SIG-M5 treated with dmso at 0.1 percent for 504 hours (cell line): ENCODE measurements around the gene MSMP.

ENCODE experiments used
- DNase-seq: peaks from one replicate; lab custom pipeline; 2025; ENCODE audit not compliant: unreplicated experiment; lab: John Stamatoyannopoulos, UW

Gene MSMP

DNA sequence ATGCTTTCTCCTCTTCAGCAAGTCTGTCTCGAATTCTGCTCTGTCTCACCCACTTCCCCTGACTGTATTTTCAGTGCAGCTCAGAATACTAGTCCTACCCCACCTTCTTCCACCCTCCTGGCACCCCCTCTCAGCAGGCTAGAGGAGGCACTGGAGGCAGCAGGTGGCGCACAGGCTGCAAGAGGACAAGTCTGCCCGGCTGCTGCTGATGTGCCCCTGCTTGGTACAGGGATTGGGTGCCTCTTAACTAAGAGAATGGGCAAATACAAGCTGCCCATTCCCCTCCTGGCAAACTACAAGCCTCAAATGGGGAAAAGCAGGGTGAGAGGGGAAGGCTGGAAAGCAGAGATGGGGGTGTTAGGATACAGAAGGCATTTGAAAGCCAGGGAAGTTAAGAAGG, 27.1 kb downstream of the MSMP start:
- DNase-seq = peak; percentile 20

DNA sequence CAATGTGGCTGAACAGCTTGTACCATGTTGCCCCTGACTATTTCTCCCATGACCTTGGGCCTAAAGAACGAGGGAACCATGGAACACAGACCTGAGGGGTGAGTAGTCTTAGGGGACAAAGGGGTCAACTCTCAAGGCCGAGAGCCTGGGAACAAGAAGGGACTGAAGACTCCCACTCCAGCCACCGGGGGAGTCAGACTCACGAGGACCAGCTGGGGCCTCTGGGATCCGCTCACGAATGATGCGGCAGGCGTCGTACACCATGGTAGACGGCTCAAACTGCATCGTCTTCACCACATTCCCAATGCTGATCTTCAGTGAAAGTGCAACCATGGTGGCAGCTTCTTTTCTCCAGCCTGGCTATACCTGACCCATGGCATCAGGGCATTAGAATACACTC, 28.7 kb downstream of the MSMP start:
- DNase-seq = no peak

DNA sequence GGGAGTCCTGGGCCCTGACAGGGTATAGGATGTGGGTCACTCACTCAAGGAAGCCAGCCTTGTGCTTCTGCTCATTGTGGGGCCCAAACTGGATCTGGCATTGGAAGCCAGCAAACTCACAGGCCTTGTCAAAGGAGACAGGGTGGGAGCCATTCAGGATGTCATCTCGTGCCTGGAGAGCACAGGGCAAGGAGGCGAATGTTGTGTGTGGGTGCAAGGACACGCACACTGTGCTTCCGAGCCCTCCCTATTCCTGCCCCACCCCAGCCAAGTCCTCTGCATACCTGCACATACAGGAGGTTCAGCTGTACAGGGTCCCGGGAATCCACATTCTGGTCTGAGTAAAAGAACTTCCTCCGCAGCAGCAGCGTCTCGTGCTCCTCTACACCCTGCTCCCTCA, 30.2 kb downstream of the MSMP start:
- DNase-seq = no peak

DNA sequence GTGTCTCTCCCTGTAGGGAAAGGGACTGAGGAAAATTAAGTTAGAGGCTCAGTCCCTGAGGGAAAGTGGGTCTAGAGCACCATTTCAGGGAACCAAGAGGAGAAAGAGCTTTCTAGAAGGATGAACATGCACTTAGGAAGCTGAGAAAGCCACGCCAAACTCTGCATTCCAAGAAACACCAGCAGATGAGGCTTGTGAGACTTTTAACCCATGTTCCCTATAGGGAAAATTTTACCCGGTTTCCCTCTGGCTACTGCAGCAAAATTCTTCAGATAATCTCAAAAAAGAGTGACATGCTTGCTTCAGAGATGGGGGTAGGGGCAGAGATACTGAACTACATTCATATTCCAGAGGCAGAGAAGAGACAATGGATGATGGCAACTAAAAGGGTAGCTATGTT, 30.6 kb downstream of the MSMP start:
- DNase-seq = no peak

DNA sequence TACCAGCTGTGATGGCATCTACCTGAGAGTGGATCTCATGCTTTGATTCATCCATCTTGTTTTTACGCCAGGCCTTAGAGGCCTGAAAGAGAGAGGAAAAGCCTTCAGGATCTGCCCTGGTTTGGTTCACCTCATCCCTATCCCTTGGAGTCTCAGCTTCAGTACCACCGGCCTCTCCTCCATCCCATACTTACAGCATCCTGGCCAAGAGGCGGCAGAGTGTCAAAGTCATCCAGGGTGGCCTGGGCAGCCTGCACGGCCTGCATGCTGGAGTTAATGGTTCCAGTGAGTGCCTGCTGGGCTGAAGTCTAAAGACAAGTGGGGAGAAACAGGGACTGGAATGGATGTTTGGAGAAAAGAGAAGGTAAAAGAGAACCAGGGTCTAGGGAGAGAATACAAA, 34.5 kb downstream of the MSMP start:
- no peak for DNase-seq

DNA sequence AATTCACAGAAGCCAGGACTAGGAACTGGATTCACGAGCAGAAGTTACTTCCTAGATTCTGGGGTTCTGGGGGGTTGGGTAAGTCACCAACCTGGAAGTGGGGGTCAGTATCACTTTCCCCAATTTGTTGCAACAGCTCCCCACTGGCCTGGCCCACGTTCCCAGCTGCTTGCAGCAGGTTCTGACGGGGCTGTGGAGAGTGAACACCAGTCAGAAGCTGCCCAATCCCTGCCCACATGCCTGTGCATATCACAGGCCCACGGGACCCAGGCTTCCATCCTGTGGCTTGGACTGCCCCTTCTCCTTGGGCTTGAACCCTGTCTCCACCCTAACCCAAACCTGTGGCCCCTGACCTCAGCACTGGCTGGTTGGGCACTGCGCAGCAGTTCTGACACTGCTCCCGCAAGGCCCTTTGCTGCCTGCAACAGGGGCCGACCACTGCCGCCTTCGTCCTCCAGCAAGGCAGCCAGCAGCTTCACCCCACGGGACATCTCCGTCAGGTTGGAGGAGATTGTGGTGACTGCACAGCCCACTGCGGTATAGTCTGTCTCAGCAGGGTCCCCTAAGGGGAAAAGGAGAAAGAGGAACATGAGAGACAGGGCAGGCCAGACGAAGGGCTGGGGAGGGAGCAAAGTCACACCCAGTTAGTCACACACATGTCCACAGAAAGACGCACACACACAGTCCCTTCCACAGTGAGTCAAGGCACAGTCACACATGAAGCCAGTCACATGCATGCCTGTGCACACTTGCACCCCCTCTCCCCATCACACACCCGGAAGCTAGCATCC, 35.2 kb downstream of the MSMP start:
- DNase-seq = peak; percentile 27

DNA sequence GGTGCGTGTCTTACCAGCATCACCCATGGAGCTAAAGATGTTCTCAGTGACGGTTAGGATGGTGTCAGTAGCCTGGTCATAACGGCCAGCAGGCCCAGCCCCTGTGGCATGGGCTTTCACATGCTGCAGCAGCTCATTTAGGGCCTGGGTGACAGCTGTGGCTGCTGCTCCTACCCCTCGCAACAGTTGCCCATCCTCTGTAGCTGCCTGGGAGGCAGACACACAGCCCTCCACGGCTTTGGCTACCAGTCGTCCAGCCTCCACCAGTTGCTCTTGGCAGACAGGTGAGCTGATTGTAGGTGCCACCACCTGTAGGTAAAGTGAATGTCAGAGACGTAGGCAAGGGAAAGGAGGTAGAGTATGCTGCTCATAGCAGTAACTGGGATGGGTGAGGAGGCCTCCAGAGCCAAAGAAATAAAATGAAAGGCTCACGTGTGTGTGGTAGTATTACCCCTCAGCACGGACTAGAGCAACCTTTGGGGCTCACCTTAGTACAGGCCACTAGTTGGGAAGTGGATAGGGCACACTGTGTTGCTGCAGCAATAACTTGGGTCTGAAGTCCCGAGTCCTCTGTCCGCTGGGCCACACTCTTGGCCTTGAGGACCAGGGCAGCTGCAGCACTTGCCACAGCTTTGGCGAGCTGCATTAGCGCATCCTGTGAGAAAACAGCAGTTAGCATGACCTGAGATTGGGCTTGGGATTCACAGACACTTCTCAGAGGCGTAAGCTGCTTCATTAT, 36.8 kb downstream of the MSMP start:
- no peak for DNase-seq

DNA sequence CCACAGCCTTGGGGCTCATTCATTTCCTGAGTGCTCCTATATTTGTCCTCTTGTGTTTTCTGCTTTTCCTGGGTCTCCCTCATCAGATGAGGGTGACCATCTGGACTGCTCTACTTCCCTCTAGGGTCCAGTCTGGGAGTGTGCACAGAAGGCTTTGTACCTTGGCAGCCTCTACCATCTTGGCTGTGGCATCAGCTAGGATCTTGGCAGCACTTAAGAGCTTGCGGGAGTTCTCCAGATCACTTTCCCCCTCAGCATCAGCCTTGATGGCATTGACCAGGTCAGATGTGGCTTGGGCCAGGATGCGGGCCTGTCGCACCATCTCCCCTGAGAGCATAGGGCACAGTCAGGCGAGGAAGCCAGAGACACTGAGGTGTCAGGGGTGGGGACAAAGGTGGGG, 37.8 kb downstream of the MSMP start:
- no peak for DNase-seq

DNA sequence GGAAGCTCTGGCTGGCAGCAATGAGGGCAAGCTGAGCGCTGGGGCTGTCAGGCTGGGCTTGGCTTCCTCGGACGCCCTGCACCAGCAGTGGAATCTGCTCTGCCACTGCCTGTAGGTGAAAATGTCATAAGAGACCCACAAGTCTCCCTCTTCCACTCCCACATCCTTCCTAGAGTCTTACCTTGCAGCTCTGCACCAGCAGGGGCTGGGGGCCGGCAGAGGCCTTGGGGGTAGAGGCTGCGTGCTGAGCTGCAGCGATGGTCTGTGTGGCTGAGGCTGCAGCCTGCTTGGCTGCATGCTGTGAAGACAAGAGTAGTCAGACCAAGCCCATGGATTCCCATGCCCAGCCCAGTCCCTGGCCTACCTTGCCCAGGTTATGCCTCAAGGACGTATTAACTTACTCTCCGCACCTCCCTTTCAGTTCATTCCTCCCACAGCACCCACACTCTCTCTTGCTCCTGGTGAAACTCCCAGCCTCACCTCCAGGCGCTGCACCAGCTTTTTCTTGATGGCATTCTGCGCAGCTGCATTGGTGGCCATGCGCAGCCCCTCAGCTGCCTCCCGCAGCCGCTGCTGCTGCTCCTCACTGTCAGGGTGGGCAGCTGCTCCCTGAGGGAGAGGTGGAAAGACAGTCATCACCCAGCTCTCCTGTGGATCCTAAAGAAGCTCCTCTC, 39.4 kb downstream of the MSMP start:
- no peak for DNase-seq

DNA sequence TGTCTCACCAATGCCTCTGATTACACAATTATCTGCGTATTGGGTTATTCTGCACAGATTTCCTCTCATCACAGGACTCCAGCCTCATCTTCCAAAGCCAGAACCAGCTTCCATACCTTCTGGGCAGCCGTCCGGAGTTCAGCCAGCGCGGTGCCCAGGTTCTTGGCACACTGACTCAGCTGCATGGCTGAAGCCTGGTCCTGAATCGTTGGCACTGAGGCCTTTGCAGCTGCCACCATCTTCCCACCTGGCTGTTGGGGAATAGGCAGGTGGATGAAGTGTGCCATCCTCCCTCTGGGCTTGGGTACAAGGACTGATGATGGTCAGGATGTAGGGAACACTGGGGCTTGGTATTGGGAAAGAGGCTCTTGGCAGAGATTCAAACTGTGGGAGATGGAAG, 40.0 kb downstream of the MSMP start:
- no peak for DNase-seq

DNA sequence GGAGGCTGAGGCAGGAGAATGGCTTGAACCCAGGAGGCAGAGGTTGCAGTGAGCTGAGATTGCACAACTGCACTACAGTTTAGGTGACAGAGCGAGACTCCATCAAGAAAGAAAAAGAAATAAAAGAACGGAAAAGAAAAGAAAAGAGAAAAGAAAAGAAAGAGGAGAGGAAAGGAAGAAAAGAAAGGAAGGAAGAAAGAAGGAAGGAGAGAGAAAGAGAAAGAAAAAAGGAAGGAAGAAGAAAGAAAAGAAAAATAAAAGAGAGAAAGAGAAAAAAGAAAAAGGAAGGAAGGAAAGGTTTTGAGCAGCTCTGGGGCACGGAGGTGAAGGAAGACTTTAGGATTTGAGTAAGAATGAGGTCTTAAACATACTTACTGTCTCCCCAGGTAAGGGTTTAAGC, 40.5 kb downstream of the MSMP start:
- DNase-seq = no peak

DNA sequence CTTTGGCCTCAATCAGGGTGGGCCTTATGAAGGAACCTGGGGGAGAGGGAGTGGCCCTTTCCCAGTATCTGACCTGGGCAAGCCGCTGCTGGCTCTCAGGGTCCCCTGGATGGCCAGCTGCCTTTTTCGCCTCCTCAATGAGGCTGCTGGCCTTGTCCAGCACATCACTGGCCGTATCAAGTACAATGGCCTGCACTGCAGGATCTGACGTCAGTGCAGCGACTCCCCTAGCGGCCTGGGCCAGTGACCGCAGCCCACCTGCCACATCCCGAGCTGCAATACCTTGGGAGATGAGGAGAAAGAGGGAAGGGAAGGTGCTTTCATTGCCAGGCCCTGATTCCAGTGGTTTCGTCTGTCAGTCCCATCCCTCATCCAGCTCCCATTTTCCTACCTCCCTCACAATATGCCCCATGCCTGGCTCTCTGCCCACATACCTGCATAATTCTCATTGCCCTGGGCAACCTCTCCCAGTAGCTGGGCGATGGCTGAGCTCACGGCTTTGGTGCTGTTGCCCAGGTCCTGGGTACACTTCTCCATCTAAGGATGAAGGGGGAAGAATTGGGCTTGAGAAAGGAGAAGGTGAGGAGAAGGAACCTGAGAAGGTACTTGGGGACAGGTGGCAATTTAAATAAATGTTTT, 41.2 kb downstream of the MSMP start:
- DNase-seq = no peak

DNA sequence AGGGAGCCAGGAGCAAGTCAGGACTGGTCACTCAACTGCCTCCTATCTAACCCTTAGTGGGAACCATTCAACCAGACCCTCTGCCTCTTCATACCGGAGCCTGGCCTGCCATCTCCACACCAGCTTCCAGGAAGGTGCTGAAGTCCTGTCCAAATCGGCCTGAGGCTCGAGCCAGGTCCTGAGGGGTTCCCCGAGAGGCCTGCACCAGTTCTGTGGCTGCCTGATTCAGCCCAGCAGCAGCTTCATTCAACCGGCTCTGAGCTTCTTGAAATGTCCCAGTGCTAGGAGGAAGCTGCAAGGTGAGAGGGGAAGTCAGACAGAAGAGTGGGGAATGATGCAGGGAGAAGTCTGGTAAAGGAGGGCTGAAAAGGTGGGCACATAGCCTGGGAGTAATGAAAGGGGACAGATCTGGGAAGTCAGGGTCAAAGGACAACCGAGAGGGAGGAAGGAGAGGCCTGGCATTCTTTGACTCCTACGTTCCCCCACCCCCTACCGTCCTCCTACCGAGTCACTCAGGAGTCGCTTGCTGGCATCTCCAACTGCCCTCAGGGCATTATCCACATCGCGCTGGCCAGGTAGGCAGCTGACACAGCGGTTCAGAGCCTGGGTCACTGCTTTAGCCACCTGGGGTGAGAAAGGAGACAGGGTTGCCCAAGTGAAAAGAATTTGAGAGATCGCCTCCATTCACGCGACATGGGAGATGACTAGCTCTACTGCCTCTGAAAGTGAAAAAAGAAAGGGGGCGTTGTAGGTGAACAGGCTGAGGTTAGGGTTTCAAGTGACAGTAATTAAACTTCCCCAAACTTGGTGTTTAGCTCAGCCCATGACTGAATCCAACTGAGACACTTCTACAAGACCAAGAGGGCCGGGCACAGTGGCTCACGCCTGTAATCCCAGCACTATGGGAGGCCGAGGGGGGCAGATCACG, 42.3 kb downstream of the MSMP start:
- DNase-seq = no peak

DNA sequence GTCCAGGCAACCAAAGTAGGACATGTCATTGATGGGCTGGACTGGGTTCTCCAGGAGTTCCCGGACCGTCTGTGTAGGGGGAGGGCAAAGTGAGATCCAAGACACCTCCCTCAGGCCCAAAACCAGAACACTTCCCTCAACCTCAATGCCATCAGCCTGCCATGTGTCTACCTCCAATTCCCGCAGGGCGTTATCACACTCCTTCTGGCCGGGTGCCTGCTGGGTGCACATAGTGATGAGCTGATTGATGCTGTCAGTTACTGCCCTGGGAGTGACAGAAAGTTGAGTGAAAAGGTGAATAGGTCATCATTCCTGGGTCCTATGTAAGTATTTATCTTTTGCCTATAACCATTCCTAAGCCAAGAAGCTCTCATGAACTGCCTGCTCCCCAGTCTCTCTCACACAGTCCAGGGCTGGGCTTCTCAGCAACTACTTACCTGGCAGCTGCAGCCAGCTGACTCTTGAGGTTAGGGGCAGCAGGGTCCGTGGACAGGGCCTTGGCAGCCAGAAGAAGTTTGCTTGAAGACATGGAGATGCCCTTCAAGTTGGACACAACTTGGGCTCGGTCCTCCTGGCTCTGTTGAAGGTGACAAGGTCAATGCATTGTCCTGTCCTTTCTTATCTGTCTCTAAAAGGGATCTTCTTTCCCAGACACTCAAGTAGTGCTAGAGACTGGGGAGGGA, 43.1 kb downstream of the MSMP start:
- no peak for DNase-seq

DNA sequence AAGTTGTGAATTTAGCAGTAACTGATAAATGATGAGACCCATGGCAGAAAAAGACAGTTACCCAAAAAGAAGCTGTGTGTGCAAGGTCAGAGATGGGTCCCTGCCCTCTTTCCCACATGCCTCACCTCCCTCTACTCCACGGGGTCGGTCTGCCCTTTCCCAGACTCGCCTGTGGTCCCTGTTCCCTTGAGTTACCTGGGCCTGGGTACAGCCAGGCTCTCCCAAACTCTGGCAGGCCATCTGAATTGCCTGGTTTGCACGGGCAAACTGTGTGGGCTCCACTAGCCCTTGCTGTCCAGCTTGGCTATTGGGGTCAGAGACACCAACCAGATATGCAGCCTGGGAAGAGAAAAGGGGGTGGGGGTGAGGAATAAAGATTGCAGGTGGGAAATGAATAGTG, 45.9 kb downstream of the MSMP start:
- no peak for DNase-seq

DNA sequence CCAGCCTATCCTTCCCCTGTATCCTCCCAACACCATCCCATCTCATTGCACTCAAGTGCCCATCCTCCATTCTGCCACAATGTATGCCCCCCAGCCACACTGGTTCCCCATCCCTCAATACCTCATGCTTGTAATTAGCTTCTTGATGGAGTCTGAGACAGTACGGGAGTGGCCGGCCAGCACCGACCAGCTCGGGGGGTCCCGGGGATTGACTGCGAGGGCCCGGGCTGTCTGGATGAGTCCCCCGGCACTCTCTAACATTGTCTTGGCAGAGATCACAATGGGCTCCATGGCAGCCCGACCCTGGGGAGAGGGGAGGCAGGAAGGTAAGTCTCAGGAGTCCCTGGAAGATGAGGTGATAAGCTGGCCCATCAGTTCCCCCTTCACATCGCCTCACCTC, 47.1 kb downstream of the MSMP start:
- no peak for DNase-seq

DNA sequence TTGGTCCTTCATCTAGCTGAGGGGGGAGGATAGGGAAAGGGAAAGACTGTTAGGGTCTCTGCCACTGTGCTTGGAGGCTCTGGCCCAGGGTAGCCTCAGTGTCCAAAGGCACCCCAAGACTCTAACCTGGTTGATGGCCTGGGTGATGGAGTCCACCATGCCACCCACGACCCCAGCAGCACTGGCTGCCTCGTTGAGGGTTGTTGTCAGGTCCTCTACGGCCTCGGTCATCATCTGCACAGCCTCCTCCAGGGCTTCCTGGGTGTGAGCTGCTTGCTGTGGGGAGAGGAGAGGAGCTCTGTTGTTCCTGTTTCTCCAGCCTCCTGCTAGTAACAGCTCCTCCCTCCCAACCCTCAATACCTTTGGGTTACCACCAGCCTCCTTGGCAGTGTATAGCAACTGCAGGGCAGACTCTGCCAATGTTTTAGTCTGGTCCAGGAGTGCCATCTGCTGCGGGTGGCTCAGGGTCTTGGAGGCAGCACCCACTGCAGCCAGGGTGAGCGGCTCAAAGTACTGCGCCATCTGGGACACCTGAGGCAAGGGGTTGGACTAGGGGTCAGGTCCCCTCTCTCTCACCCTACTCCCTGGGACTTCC, 48.1 kb downstream of the MSMP start:
- no peak for DNase-seq

DNA sequence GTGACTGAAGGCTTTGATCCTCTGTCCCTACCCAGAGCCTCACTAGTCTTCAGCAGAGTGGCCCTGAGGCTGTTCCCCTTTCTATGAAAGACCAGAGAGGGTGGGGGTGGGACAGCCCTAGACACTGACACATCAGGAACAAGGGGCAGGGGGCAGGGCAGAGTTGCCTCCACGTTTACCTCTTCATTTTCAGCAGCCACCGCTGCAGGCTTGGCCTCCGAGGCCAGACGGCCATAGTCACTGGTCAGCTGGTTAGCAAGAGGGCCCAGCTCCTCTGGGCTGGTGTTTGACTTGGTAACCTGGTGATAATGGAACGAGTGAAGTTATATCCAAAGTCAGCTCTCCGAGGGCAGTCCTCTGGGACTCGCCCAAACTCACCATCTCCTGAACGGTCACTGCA, 48.7 kb downstream of the MSMP start:
- DNase-seq = no peak

DNA sequence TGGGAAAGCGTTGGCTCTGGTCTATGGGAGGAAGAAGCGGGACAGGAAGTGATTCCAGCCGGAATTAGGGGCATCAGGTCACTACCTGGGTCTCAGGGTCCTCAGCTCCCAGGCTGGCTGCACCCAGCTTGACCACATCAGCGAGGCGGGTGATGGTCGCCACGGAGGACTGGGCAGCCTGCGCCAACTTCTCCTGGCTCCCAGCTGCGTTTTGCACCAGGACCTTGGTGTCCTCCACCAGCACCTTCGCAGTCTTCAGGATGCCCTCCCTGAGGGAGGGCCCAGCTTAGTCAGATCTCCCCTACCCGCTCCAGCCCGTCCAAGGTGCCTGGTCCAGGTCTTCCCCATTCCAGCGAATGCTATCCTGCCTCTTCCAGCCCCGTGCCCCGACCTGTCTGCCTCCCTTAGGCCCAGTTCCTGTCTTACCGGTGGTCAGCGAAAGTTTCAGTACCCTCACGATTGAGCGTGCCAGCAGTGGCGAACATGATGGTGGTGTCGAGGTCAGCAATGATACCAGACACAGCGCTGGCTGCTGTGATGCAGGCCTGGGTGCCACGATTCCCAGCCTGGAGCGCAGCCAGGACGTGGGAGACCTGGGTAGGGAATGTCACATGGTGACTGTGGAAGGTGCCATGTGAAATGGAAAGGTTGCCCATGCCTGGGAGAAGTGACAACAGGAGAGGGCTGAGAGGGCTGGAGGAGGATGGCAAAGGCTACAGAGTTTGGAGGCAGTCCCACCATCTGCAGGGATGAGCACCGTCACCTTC, 50.0 kb downstream of the MSMP start:
- no peak for DNase-seq
